MM.1S (cell line): ENCODE measurements around the gene FDPS.
"Not testable (repeated sequence)": the region's sequence is repeated elsewhere in the genome, so short reads cannot be mapped to it uniquely, and the experiment has no call there.

Experiments used
- DNase-seq: peaks from one replicate; pipeline ENCODE4 v3.0.0-alpha.2; 2015
- H2AFZ ChIP-seq: fragments of 300-600 bp; sonication (generic); 2 replicates; pipeline ENCODE4 v1.6.0; 2016; ENCODE audit warnings: antibody characterized with exemption, low read length
- H3F3A ChIP-seq: fragments of 300-600 bp; sonication (generic); 2 replicates; pipeline ENCODE4 v1.6.1; 2016; ENCODE audit warnings: mild to moderate bottlenecking, antibody characterized with exemption, low read length, moderate library complexity, mixed read lengths; ENCODE audit not compliant: insufficient read depth
- H3K27ac ChIP-seq: fragments of 300-600 bp; sonication (generic); 2 replicates; pipeline ENCODE4 v1.5.1; 2016; ENCODE audit warnings: mild to moderate bottlenecking, low read length
- H3K27me3 ChIP-seq: fragments of 300-600 bp; sonication (generic); replicated peaks from 2 replicates; pipeline ENCODE4 v1.6.0; 2016; ENCODE audit warnings: low read length; ENCODE audit not compliant: insufficient read depth
- H3K36me3 ChIP-seq: fragments of 300-600 bp; sonication (generic); replicated peaks from 2 replicates; pipeline ENCODE4 v1.6.1; 2016; ENCODE audit warnings: mild to moderate bottlenecking, low read length, mixed read lengths; ENCODE audit not compliant: insufficient read depth
- H3K4me1 ChIP-seq: fragments of 300-600 bp; sonication (generic); 2 replicates; pipeline ENCODE4 v1.6.1; 2016; ENCODE audit warnings: low read length, mixed read lengths
- H3K4me2 ChIP-seq: fragments of 300-600 bp; sonication (generic); 2 replicates; pipeline ENCODE4 v1.6.0; 2016; ENCODE audit warnings: low read depth, low read length
- H3K4me3 ChIP-seq: fragments of 300-600 bp; sonication (generic); 2 replicates; pipeline ENCODE4 v1.5.1; 2016; ENCODE audit warnings: low read length, mixed read lengths
- H3K79me2 ChIP-seq: fragments of 300-600 bp; sonication (generic); 2 replicates; pipeline ENCODE4 v1.6.1; 2016; ENCODE audit warnings: mixed run types, low read length, mixed read lengths
- H3K9ac ChIP-seq: fragments of 300-600 bp; sonication (generic); 2 replicates; pipeline ENCODE4 v1.6.1; 2016; ENCODE audit warnings: low read length, mixed read lengths
- H3K9me2 ChIP-seq: fragments of 300-600 bp; sonication (generic); replicated peaks from 2 replicates; pipeline ENCODE4 v1.6.1; 2016; ENCODE audit warnings: mild to moderate bottlenecking, low read length, mixed read lengths; ENCODE audit not compliant: insufficient read depth
- H3K9me3 ChIP-seq: fragments of 300-600 bp; sonication (generic); replicated peaks from 2 replicates; pipeline ENCODE4 v1.6.1; 2016; ENCODE audit warnings: mild to moderate bottlenecking, low read length, mixed read lengths; ENCODE audit not compliant: insufficient read depth
- H4K20me1 ChIP-seq: fragments of 300-600 bp; sonication (generic); 2 replicates; pipeline ENCODE4 v1.6.1; 2016; ENCODE audit warnings: mild to moderate bottlenecking, low read length, moderate library complexity, mixed read lengths; ENCODE audit not compliant: insufficient read depth
- CTCF ChIP-seq: fragments of 300-600 bp; sonication (generic); IDR thresholded peaks from 2 replicates; pipeline ENCODE4 v1.5.1; 2016; ENCODE audit warnings: antibody characterized with exemption, low read length, mixed read lengths
- EZH2 ChIP-seq: fragments of 300-600 bp; sonication (generic); optimal IDR thresholded peaks from 2 replicates; pipeline ENCODE3; 2017; ENCODE audit warnings: low read depth, mild to moderate bottlenecking, antibody characterized with exemption, low read length, mixed read lengths
- EZH2phosphoT487 ChIP-seq: fragments of 300-600 bp; sonication (generic); IDR thresholded peaks from 2 replicates; pipeline ENCODE4 v1.6.1; 2018; ENCODE audit warnings: antibody characterized with exemption, low read length

FDPS gene

DNA sequence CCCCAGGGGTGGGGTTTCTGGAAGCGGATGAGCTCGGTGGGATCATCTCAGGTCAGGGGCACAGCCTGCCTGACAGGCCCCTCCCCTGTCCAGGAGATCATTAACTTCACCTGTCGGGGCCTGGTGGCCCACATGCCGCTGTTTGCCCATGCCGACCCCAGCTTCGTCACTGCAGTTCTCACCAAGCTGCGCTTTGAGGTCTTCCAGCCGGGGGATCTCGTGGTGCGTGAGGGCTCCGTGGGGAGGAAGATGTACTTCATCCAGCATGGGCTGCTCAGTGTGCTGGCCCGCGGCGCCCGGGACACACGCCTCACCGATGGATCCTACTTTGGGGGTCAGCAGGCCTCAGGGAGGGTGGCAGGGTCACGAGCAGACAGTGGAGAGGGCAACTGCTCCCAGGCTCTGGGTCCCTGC is 23.0 kb upstream of the FDPS start:
- H3K9me3 ChIP-seq, result no peaks in the 10 kb centered on the region
- H3K9ac ChIP-seq, result no peak overlapping the region
- H3K4me1 ChIP-seq, result no peaks in the 10 kb centered on the region
- no peak for DNase-seq
- H3K27me3 ChIP-seq, result no peaks in the 10 kb centered on the region
- H2AFZ ChIP-seq, result no peak overlapping the region
- no peak overlapping the region for H3K4me3 ChIP-seq
- H3K79me2 ChIP-seq, result no peaks in the 10 kb centered on the region
- no peak overlapping the region for H3K27ac ChIP-seq
- H3K36me3 ChIP-seq, result no peaks in the 10 kb centered on the region
- H4K20me1 ChIP-seq, result no peaks in the 10 kb centered on the region
- no peaks in the 10 kb centered on the region for H3K9me2 ChIP-seq
- TF ChIP-seq EZH2 (no peak), CTCF (no peak), EZH2phosphoT487 (no peak)
- no peaks in the 10 kb centered on the region for H3F3A ChIP-seq
- H3K4me2 ChIP-seq, result no peak overlapping the region

GRCh38 chr1:155286544-155286943 is 22.1 kb upstream of the FDPS start:
- no peak for DNase-seq
- Histone ChIP-seq H4K20me1 (no peaks in the 10 kb centered on the region), H3K9me2 (no peaks in the 10 kb centered on the region), H3K4me1 (no peaks in the 10 kb centered on the region), H3K79me2 (no peaks in the 10 kb centered on the region), H3F3A (no peaks in the 10 kb centered on the region), H3K4me2 (no peak overlapping the region), H3K27ac (no peak overlapping the region), H2AFZ (no peak overlapping the region), H3K9ac (no peak overlapping the region), H3K4me3 (no peak overlapping the region), H3K36me3 (no peaks in the 10 kb centered on the region), H3K9me3 (no peaks in the 10 kb centered on the region), H3K27me3 (no peaks in the 10 kb centered on the region)
- no peak for TF ChIP-seq CTCF
- TF ChIP-seq EZH2, result no peak
- no peak for TF ChIP-seq EZH2phosphoT487

DNA sequence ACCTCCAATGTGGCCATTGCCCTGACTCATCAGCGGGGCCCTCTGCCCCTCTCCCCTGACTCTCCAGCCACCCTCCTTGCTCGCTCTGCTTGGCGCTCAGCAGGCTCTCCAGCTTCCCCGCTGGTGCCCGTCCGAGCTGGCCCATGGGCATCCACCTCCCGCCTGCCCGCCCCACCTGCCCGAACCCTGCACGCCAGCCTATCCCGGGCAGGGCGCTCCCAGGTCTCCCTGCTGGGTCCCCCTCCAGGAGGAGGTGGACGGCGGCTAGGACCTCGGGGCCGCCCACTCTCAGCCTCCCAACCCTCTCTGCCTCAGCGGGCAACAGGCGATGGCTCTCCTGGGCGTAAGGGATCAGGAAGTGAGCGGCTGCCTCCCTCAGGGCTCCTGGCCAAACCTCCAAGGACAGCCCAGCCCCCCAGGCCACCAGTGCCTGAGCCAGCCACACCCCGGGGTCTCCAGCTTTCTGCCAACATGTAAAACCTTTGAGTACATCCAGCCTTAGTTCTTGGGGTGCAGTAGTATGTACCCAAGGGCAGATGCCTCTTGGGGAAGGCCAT is 20.6 kb upstream of the FDPS start:
- H3K27me3 ChIP-seq, result no peaks in the 10 kb centered on the region
- no peak overlapping the region for H3K4me2 ChIP-seq
- no peaks in the 10 kb centered on the region for H4K20me1 ChIP-seq
- no peak overlapping the region for H3K27ac ChIP-seq
- no peak for DNase-seq
- H3K4me3 ChIP-seq, result no peak overlapping the region
- TF ChIP-seq EZH2, result no peak
- no peak for TF ChIP-seq CTCF
- TF ChIP-seq EZH2phosphoT487, result no peak
- no peaks in the 10 kb centered on the region for H3K36me3 ChIP-seq
- H3K79me2 ChIP-seq, result no peaks in the 10 kb centered on the region
- H3K9ac ChIP-seq, result no peak overlapping the region
- no peaks in the 10 kb centered on the region for H3K9me2 ChIP-seq
- no peak overlapping the region for H2AFZ ChIP-seq
- no peaks in the 10 kb centered on the region for H3K4me1 ChIP-seq
- H3F3A ChIP-seq, result no peaks in the 10 kb centered on the region
- H3K9me3 ChIP-seq, result no peaks in the 10 kb centered on the region

DNA sequence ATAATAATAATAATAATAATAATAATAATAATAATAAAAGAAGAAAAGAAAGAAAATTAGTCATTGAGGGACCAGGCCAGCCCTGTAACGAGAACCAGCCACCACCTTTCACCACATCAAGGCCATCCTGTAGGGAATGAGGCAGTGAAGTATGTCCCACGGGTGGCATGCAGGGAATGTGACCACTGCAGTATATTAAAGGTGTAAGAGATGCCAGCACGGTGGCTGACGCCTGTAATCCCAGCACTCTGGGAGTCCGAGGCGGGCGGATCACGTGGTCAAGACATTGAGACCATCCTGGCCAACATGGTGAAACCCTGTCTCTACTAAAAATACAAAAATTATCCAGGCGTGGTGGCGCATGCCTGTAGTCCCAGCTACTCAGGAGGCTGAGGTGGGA is 17.7 kb upstream of the FDPS start:
- H3F3A ChIP-seq, H3K9me2 ChIP-seq, H4K20me1 ChIP-seq, DNase-seq, H3K9ac ChIP-seq, H3K36me3 ChIP-seq, H3K4me2 ChIP-seq, H3K4me3 ChIP-seq, H3K27me3 ChIP-seq, H3K9me3 ChIP-seq, H3K4me1 ChIP-seq, H3K27ac ChIP-seq, H3K79me2 ChIP-seq, H2AFZ ChIP-seq: not testable (repeated sequence)
